Endothelial cell of umbilical vein (primary cell): ENCODE results near the gene MAPK4. TPM values are rescaled to one million over a fixed set of nuclear protein-coding genes. Genes with fewer than 3 reads are reported as not detected.

Experiments used
- BruUV-seq: library from RNA; stranded (reverse); fragments of 400-500 nt; replicated peaks from 2 replicates; lab custom pipeline; 2021; lab: Mats Ljungman, UMichigan
- CTCF ChIA-PET: fragments of 300-600, 350-600 bp; sonication (Branson Sonifier 250); formaldehyde crosslinking; loops from one replicate; lab custom pipeline; 2021; ENCODE audit warnings: antibody characterized with exemption, inconsistent platforms; lab: Charles Lee
- POLR2A ChIA-PET: fragments of 300-600, 350-600 bp; sonication (Branson Sonifier 250); formaldehyde crosslinking; loops from one replicate; lab custom pipeline; 2021; ENCODE audit warnings: antibody characterized with exemption, inconsistent platforms; lab: Charles Lee
- DNase-seq: peaks from one replicate; pipeline ENCODE4 v3.0.0-alpha.2; 2011; ENCODE audit warnings: low read depth, low spot score
- FAIRE-seq: peaks from 2 replicates; lab custom pipeline; 2011; peaks lifted over from hg19 to GRCh38; lab: Jason Lieb, UNC
- H2AFZ ChIP-seq: 2 replicates; pipeline ENCODE4 v1.6.0; 2012; ENCODE audit warnings: low read depth, low read length, control low read depth, inconsistent platforms
- H3K27ac ChIP-seq: 2 replicates; pipeline ENCODE4 v1.5.1; 2011; ENCODE audit warnings: low read depth, mild to moderate bottlenecking, control low read depth, low read length, moderate library complexity; ENCODE audit not compliant: insufficient read depth
- H3K27me3 ChIP-seq, 2 experiments: 2 replicates each; pipeline versions ENCODE4 v1.6.0 to v1.6.1; 2011; ENCODE audit warnings: low read length in 2 of 2, mixed read lengths in 1 of 2; ENCODE audit not compliant: control insufficient read depth in 2 of 2, insufficient read depth in 2 of 2
- H3K36me3 ChIP-seq, 2 experiments: 2 replicates in 1 of 2; 3 replicates in 1 of 2; pipeline ENCODE4 v1.5.1; 2011; ENCODE audit warnings: low read length in 2 of 2, mild to moderate bottlenecking in 1 of 2, moderate library complexity in 1 of 2; ENCODE audit not compliant: control insufficient read depth in 2 of 2, insufficient read depth in 2 of 2; ENCODE audit errors: extremely low read depth in 1 of 2
- H3K4me1 ChIP-seq: 3 replicates; pipeline ENCODE4 v1.5.1; 2011; ENCODE audit warnings: mild to moderate bottlenecking, low read length; ENCODE audit not compliant: control insufficient read depth, insufficient read depth; ENCODE audit errors: extremely low read depth
- H3K4me2 ChIP-seq: 2 replicates; pipeline ENCODE4 v1.6.1; 2011; ENCODE audit warnings: low read length, control low read depth, mixed read lengths; ENCODE audit not compliant: insufficient read depth
- H3K4me3 ChIP-seq, 3 experiments: fragments of 200-600 bp in 1 of 3; sonication (generic), shearing (Covaris generic) in 1 of 3; replicated peaks in 1 of 3; 2 replicates each; pipeline ENCODE4 v1.5.1; 2011 to 2016; ENCODE audit warnings: control low read depth in 3 of 3, low read length in 3 of 3, mild to moderate bottlenecking in 2 of 3, inconsistent platforms in 1 of 3, low read depth in 1 of 3, moderate library complexity in 1 of 3; ENCODE audit not compliant: insufficient read depth in 1 of 3
- H3K79me2 ChIP-seq: 2 replicates; pipeline ENCODE4 v1.6.0; 2012; ENCODE audit warnings: low read length, inconsistent platforms; ENCODE audit not compliant: control insufficient read depth, insufficient read depth
- H3K9ac ChIP-seq: replicated peaks from 2 replicates; pipeline ENCODE3; 2011; ENCODE audit warnings: low read length, control low read depth; ENCODE audit not compliant: insufficient read depth; ENCODE audit errors: extremely low read depth
- H3K9me1 ChIP-seq: replicated peaks from 3 replicates; pipeline ENCODE4 v1.6.0; 2011; ENCODE audit warnings: mild to moderate bottlenecking, low read length; ENCODE audit not compliant: control insufficient read depth, insufficient read depth; ENCODE audit errors: extremely low read depth
- H3K9me3 ChIP-seq: replicated peaks from 2 replicates; pipeline ENCODE4 v1.5.1; 2012; ENCODE audit warnings: low read length, inconsistent platforms; ENCODE audit not compliant: control insufficient read depth, insufficient read depth
- H4K20me1 ChIP-seq: replicated peaks from 2 replicates; pipeline ENCODE3; 2011; ENCODE audit warnings: mild to moderate bottlenecking, low read length; ENCODE audit not compliant: control insufficient read depth, insufficient read depth; ENCODE audit errors: extremely low read depth
- CTCF ChIP-seq, 2 donors: IDR thresholded peaks; 1 replicate in 1 of 2; 2 replicates in 1 of 2; pipeline ENCODE4 v1.5.1; 2011; ENCODE audit warnings: low read length in 2 of 2, mild to moderate bottlenecking in 2 of 2, moderate library complexity in 2 of 2, control low read depth in 1 of 2, inconsistent platforms in 1 of 2, low read depth in 1 of 2; ENCODE audit not compliant: insufficient read depth in 1 of 2; ENCODE audit errors: extremely low read depth in 1 of 2
- EZH2 ChIP-seq: IDR thresholded peaks from 2 replicates; pipeline ENCODE4 v1.6.1; 2012; ENCODE audit warnings: borderline replicate concordance, low read depth, mild to moderate bottlenecking, moderate library complexity, low read length, inconsistent platforms; ENCODE audit not compliant: severe bottlenecking
- FOS ChIP-seq: IDR thresholded peaks from 2 replicates; pipeline ENCODE4 v1.6.1; 2011; ENCODE audit warnings: mild to moderate bottlenecking, low read length, moderate library complexity, borderline replicate concordance; ENCODE audit not compliant: insufficient read depth
- GATA2 ChIP-seq: IDR thresholded peaks from 2 replicates; pipeline ENCODE4 v1.7.0; 2011; ENCODE audit warnings: low read depth, mild to moderate bottlenecking, moderate library complexity, mixed read lengths, low read length; ENCODE audit not compliant: insufficient read length, insufficient read depth
- JUN ChIP-seq: IDR thresholded peaks from 2 replicates; pipeline ENCODE4 v1.6.1; 2011; ENCODE audit warnings: borderline replicate concordance, low read depth; ENCODE audit not compliant: insufficient read length, insufficient read depth
- MAX ChIP-seq: IDR thresholded peaks from 2 replicates; pipeline ENCODE4 v1.6.1; 2011; ENCODE audit not compliant: insufficient read depth, insufficient read length
- MYC ChIP-seq: IDR thresholded peaks from one replicate; pipeline ENCODE4 v1.6.1; 2011; ENCODE audit warnings: mild to moderate bottlenecking, low read depth, low read length
- POLR2A ChIP-seq: IDR thresholded peaks from 2 replicates; pipeline ENCODE4 v1.6.1; 2012; ENCODE audit warnings: low read depth, mild to moderate bottlenecking, control low read depth, low read length
- POLR2AphosphoS5 ChIP-seq: IDR thresholded peaks from 2 replicates; pipeline ENCODE4 v1.6.1; 2012; ENCODE audit warnings: low read depth, mild to moderate bottlenecking, control low read depth, low read length, moderate library complexity; ENCODE audit not compliant: insufficient read depth
- dilution Hi-C: fragments of 300-500 bp; cut with MboI; formaldehyde crosslinking; loops from one replicate; pipeline ENCODE4 v1.15.0; 2019; ENCODE audit warnings: low sequenced_read_pairs; ENCODE audit not compliant: extremely low pct_ligation_motif_present
- intact Hi-C: fragments of 100-400 bp; cut with micrococcal nuclease; formaldehyde crosslinking; loops from one replicate; pipeline ENCODE4 v1.10.0; 2022
- polyA plus RNA-seq, 4 experiments: library from polyadenylated mRNA; depleted of rRNA in 3 of 4; stranded (reverse) in 3 of 4; unstranded in 1 of 4; fragments of >200 nt; gene quantifications; 2 replicates each; pipeline versions ENCODE4 v1.2.1 to v1.2.3, GENCODE V29; 2011 to 2012; ENCODE audit warnings: missing spikeins in 1 of 4
- total RNA-seq: library from RNA; stranded (reverse); gene quantifications from 2 replicates; pipeline ENCODE4 v1.2.3, GENCODE V29; 2021

The MAPK4 gene
- total and polyA plus RNA-seq, 2 donors (not counting 3 experiments of a cell fraction or from before 2014, with no cell fraction given): not detected

DNA sequence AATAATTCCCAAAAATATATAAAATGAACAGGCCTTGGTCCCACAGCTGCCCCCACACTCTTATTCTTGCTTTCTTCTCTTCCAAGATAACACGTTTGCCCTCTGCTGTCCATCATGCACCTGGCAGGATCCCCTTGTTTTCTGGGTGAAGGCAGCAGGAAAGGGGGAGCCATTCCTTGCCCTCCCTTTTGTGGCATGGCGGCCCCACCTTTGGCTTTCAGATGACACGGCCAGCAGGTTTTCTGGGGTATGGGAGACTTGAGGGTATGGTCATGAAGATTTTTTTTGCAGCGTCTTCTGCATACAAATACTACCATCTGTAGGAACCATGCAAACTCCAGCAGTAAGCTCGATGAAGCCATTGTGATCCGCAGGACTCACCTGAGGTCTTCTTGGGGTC is 118.8 kb downstream of the MAPK4 start:
- Histone ChIP-seq H3K4me2 (no peak overlapping the region), H2AFZ (no peak overlapping the region), H3K27ac (no peak overlapping the region), H3K79me2 (no peaks in the 10 kb centered on the region), H3K4me1 (no peaks in the 10 kb centered on the region), H4K20me1 (no peaks in the 10 kb centered on the region), H3K9me1 (no peaks in the 10 kb centered on the region), H3K9me3 (no peaks in the 10 kb centered on the region), H3K4me3 (no peak overlapping the region), H3K27me3 (no peaks in the 10 kb centered on the region), H3K36me3 (no peaks in the 10 kb centered on the region), H3K9ac (no peak overlapping the region)
- DNase-seq: no peak
- intact Hi-C loops: no loop called here
- BruUV-seq: no TSS peak
- TF ChIP-seq CTCF (IDR thresholded peaks at IDR 0.05; ENCODE audit: extremely low read depth in 1 of 2, insufficient read depth in 1 of 2, low read depth in 1 of 2, low read length in 2 of 2) (no peak), MAX (no peak), GATA2 (no peak)
- dilution Hi-C loops: no loop called here
- FAIRE-seq: no peak
- ChIA-PET POLR2A (no interaction called here), CTCF (no interaction called here)

- intact Hi-C loops: no loop called here
- dilution Hi-C loops: no loop called here
These were observed 119.2 kb downstream of the MAPK4 start for GRCh38 chr18:50679056-50679455.

More at GRCh38 chr18:50679056-50679455, 119.2 kb downstream of the MAPK4 start:
- no peaks in the 10 kb centered on the region for H3K4me1 ChIP-seq
- TF ChIP-seq JUN (no peak), MAX (no peak), EZH2 (no peak), POLR2AphosphoS5 (no peak), FOS (no peak), POLR2A (no peak), CTCF (IDR thresholded peaks at IDR 0.05; ENCODE audit: extremely low read depth in 1 of 2, insufficient read depth in 1 of 2, low read depth in 1 of 2, low read length in 2 of 2) (no peak), MYC (no peak), GATA2 (no peak)
- ChIA-PET CTCF (no interaction called here), POLR2A (no interaction called here)
- H3K36me3 ChIP-seq: no peaks in the 10 kb centered on the region
- H3K9me1 ChIP-seq: no peaks in the 10 kb centered on the region
- FAIRE-seq (no peak), DNase-seq (no peak)
- H4K20me1 ChIP-seq: no peaks in the 10 kb centered on the region
- H3K4me2 ChIP-seq: no peak overlapping the region
- BruUV-seq: no TSS peak
- H3K27me3 ChIP-seq: no peaks in the 10 kb centered on the region
- no peaks in the 10 kb centered on the region for H3K79me2 ChIP-seq
- no peak overlapping the region for H3K27ac ChIP-seq
- H3K4me3 ChIP-seq: no peak overlapping the region
- no peak overlapping the region for H3K9ac ChIP-seq
- no peaks in the 10 kb centered on the region for H3K9me3 ChIP-seq
- H2AFZ ChIP-seq: no peak overlapping the region
